Ovary (tissue), 3 donors: ENCODE measurements around the gene SLC9A9.

Experiments
- CTCF ChIP-seq, 3 donors: fragments of 450-650 bp in 2 of 3; fragments of 200-600 bp in 1 of 3; IDR thresholded peaks; one replicate each; pipeline versions ENCODE4 v1.5.1 to v1.8.0; 2016 to 2022; ENCODE audit warnings: antibody characterized with exemption in 3 of 3, mild to moderate bottlenecking in 1 of 3
- EP300 ChIP-seq: sonication (generic); formaldehyde crosslinking; IDR thresholded peaks from one replicate; pipeline ENCODE4 v1.6.1; 2017; ENCODE audit warnings: antibody characterized with exemption
- POLR2A ChIP-seq: fragments of 450-650 bp; IDR thresholded peaks from one replicate; pipeline ENCODE4 v1.6.1; 2017; ENCODE audit warnings: antibody characterized with exemption, mild to moderate bottlenecking, moderate library complexity
- donor health status: DM: no; HTN: no; CAD: no.

GRCh38 chr3:143674100-143674968, 173.9 kb downstream of the SLC9A9 start:
- TF ChIP-seq CTCF (IDR thresholded peaks at IDR 0.05) (peak; percentile 47 to 64 (median 64)), POLR2A (no peak), EP300 (no peak)
